Tibial nerve (tissue), 4 donors: ENCODE data around the gene SCAMP4. TPM values are rescaled to one million over a fixed set of nuclear protein-coding genes. Genes with fewer than 3 reads are reported as not detected.
"Not testable (repeated sequence)": the region's sequence is repeated elsewhere in the genome, so short reads cannot be mapped to it uniquely, and the experiment has no call there.

Experiments used
- DNase-seq, 2 donors: peaks; one replicate each; pipeline ENCODE4 v3.0.0-alpha.2; 2019; ENCODE audit warnings: low spot score in 2 of 2
- H3K27ac ChIP-seq, 4 donors: fragments of 200-600 bp; sonication (generic) in 3 of 4; one replicate each; pipeline ENCODE4 v1.5.1; 2017 to 2019; ENCODE audit warnings: mild to moderate bottlenecking in 1 of 4
- H3K27me3 ChIP-seq, 2 donors: fragments of 200-600 bp; sonication (generic) in 1 of 2; one replicate each; pipeline versions ENCODE4 v1.5.1 to v1.6.0; 2017 to 2019
- H3K36me3 ChIP-seq, 3 donors: fragments of 200-600 bp; sonication (generic); one replicate each; pipeline ENCODE4 v1.5.1; 2018 to 2019
- H3K4me1 ChIP-seq, 4 donors: fragments of 200-600 bp; sonication (generic) in 3 of 4; one replicate each; pipeline ENCODE4 v1.5.1; 2017 to 2019
- H3K4me3 ChIP-seq, 4 donors: fragments of 200-600 bp; sonication (generic) in 3 of 4; one replicate each; pipeline ENCODE4 v1.5.1; 2017 to 2019; ENCODE audit warnings: mild to moderate bottlenecking in 1 of 4, moderate library complexity in 1 of 4
- H3K9me3 ChIP-seq, 4 donors: fragments of 200-600 bp; sonication (generic) in 3 of 4; one replicate each; pipeline ENCODE4 v1.5.1; 2017 to 2019
- EP300 ChIP-seq, 2 donors: sonication (generic); formaldehyde crosslinking; IDR thresholded peaks; one replicate each; pipeline ENCODE4 v1.6.1; 2017; ENCODE audit warnings: antibody characterized with exemption in 2 of 2, mild to moderate bottlenecking in 1 of 2
- POLR2A ChIP-seq, 2 donors: fragments of 450-650 bp; IDR thresholded peaks; one replicate each; pipeline ENCODE4 v1.6.1; 2017; ENCODE audit warnings: antibody characterized with exemption in 2 of 2, mild to moderate bottlenecking in 2 of 2, moderate library complexity in 2 of 2
- WGBS, 2 donors: methylation state at CpG; one replicate each; pipeline ENCODE4 v1.1.5; 2018; 5-methylcytosine and 5-hydroxymethylcytosine counted together
- total RNA-seq, 4 donors: library from RNA; depleted of rRNA; stranded (reverse); fragments of >200 nt; gene quantifications; one replicate each; pipeline ENCODE4 v1.1.0, GENCODE V29; 2016
- TF ChIP-seq, protein P1 (sequence below), 5 experiments: fragments of 200-600 bp in 3 of 5; fragments of 450-650 bp in 2 of 5; sonication (generic) in 3 of 5; IDR thresholded peaks; one replicate each; pipeline ENCODE4 v1.5.1; 2016 to 2019; ENCODE audit warnings: antibody characterized with exemption in 5 of 5, mild to moderate bottlenecking in 3 of 5, moderate library complexity in 2 of 5

The SCAMP4 gene
- total RNA-seq, 4 donors from 2014 or later: 34.7 to 65.7 (median 56.2) TPM

DNA sequence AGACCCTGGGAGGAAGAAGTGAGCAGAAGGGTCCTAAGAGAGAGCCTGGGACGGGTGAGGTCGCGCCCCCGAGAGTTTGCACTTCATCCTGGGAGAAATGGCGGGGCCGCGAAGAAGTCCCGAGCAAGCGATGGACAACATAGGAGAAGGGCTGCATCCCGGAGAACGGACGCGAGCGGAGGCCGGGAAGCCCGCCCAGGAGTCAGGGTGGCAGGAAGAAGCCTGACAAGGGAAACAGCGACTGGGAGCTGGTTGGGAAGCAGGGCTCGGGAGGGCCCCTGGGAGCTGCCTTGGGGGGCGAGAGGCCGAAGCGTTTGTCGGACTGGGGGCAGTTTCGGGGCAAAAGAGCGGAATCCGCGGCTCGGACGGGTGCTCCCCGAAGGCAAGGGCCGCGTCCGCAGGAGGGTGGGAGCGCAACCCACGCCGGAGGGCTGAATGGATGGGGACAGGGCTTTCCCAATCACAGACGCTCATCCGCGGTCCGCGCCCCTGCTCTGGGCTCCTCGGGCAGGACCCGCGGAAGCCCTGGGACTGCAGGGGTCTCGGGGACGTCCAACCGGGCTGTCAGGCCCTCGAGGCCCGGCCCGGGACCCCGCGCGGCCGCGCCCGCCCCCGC, 20.4 kb upstream of the SCAMP4 start:
- TF ChIP-seq, protein P1, sequence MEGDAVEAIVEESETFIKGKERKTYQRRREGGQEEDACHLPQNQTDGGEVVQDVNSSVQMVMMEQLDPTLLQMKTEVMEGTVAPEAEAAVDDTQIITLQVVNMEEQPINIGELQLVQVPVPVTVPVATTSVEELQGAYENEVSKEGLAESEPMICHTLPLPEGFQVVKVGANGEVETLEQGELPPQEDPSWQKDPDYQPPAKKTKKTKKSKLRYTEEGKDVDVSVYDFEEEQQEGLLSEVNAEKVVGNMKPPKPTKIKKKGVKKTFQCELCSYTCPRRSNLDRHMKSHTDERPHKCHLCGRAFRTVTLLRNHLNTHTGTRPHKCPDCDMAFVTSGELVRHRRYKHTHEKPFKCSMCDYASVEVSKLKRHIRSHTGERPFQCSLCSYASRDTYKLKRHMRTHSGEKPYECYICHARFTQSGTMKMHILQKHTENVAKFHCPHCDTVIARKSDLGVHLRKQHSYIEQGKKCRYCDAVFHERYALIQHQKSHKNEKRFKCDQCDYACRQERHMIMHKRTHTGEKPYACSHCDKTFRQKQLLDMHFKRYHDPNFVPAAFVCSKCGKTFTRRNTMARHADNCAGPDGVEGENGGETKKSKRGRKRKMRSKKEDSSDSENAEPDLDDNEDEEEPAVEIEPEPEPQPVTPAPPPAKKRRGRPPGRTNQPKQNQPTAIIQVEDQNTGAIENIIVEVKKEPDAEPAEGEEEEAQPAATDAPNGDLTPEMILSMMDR (IDR thresholded peaks at IDR 0.05): no peak
- TF ChIP-seq EP300 (IDR thresholded peaks at IDR 0.05) (no peak), POLR2A (IDR thresholded peaks at IDR 0.05) (no peak)
- Histone ChIP-seq H3K4me1 (peaks cover 0 to 59% (median 35%) of the 10 kb centered on the region in 4 donors), H3K36me3 (peaks cover 0 to 10% (median 0%) of the 10 kb centered on the region in 3 donors), H3K27me3 (no peaks in the 10 kb centered on the region), H3K27ac (peak overlapping the region; percentile 64 to 89 (median 84)), H3K4me3 (peak overlapping the region; percentile 58 to 88 (median 76)), H3K9me3 (no peaks in the 10 kb centered on the region)
- 0 to 1% methylated on average over 36 to 37 of the region's 56 CpGs for WGBS, 2 donors
- DNase-seq: no peak

DNA sequence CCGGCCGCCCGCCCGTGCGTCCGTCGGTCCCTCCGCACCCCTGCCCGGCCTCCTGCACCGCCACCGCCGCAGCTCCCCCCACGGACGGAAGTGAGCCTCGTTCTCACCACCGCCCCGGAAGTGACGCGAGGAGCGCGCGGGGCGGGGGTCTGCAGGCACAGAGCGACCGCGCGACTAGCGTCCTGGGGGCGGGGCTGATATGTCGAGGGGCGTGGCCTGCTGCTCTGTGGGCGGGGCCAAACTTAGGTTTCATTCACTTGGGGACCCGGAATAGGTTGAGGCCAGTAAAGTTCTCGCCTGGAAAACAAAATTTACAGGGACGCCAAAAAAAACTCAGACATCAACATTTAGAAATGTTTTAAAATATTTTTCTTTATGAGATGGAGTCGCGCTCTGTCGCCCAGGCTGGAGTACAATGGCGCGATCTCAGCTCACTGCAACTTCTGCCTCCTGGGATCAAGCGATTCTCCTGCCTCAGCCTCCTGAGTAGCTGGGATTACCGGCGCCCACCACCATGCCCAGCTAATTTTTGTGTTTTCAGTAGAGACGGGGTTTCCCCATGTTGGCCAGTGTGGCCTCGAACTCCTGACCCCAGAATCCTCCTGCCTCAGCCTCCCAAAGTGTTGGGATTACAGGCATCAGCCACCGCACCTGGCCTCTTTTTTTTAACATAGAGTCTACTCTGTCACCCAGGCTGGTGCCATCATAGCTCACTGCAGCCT, 19.6 kb upstream of the SCAMP4 start, which contains the start of gene ABHD17A:
ABHD17A (minus strand) TSS at position 99 of the 722 bp plus-strand sequence. CDS start 3,930 bp downstream, outside the sequence.
- H3K4me3 ChIP-seq: peak within 1 kb of the TSS; percentile 58 to 88 (median 76)
- H3K27ac ChIP-seq: peak within 1 kb of the TSS; percentile 64 to 89 (median 84)
- not testable (repeated sequence) for H3K9me3 ChIP-seq, H3K36me3 ChIP-seq, H3K27me3 ChIP-seq
- 25 to 36% methylated on average over 23 to 32 of the region's 46 CpGs for WGBS, 2 donors
- peak; percentile 91 to 93 for DNase-seq
- peaks cover 0 to 52% (median 31%) of the 10 kb centered on the region in 4 donors for H3K4me1 ChIP-seq
- TF ChIP-seq EP300 (IDR thresholded peaks at IDR 0.05) (peak; percentile 88 to 90), POLR2A (IDR thresholded peaks at IDR 0.05) (peak; percentile 56 to 87)

DNA sequence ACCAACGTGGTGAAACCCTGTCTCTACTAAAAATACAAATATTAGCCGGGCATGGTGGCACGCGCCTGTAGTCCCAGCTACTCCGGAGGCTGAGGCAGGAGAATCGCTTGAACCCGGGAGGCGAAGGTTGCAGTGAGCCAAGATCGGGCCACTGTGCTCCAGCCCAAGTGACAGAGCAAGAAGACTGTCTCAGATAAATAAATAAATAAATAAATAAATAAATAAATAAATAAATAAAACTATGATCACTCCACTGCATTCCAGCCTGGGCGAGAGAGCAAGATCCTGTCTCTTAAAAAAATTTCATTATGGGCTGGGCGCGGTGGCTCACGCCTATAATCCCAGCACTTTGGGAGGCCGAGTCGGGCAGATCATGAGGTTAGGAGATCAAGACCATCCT, 18.8 kb upstream of the SCAMP4 start:
- not testable (repeated sequence) for DNase-seq, H3K27ac ChIP-seq, H3K27me3 ChIP-seq, H3K9me3 ChIP-seq, H3K36me3 ChIP-seq, H3K4me3 ChIP-seq
- peaks cover 0 to 44% (median 26%) of the 10 kb centered on the region in 4 donors for H3K4me1 ChIP-seq
- 94% methylated on average over 15 of the region's 15 CpGs for WGBS, 2 donors

DNA sequence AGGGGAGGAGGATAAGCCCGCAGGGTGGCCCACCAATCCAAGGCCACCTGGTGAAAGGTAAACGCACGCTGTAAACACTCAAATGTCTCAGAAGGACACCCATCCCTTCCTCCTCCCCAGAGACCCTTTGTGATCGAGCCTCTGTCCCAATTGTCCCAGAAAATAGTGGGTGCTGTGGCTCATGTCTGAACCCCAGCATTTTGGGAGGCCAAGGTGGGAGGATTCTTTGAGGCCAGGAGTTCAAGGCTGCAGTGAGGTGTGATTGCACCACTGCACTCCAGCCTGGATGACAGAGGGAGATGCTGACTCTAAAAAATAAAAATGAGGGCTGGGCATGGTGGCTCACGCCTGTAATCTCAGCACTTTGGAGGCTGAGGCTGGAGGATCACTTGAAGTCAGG, 16.8 kb upstream of the SCAMP4 start:
- H3K36me3 ChIP-seq: no peaks in the 10 kb centered on the region
- no peak overlapping the region for H3K4me3 ChIP-seq
- peaks cover 0 to 24% (median 8%) of the 10 kb centered on the region in 4 donors for H3K4me1 ChIP-seq
- TF ChIP-seq POLR2A (IDR thresholded peaks at IDR 0.05) (no peak), EP300 (IDR thresholded peaks at IDR 0.05) (no peak)
- TF ChIP-seq, protein P1 (IDR thresholded peaks at IDR 0.05): no peak
- H3K27ac ChIP-seq: no peak overlapping the region
- no peaks in the 10 kb centered on the region for H3K9me3 ChIP-seq
- H3K27me3 ChIP-seq: no peaks in the 10 kb centered on the region
- 84 to 85% methylated on average over 5 of the region's 5 CpGs for WGBS, 2 donors
- no peak for DNase-seq

DNA sequence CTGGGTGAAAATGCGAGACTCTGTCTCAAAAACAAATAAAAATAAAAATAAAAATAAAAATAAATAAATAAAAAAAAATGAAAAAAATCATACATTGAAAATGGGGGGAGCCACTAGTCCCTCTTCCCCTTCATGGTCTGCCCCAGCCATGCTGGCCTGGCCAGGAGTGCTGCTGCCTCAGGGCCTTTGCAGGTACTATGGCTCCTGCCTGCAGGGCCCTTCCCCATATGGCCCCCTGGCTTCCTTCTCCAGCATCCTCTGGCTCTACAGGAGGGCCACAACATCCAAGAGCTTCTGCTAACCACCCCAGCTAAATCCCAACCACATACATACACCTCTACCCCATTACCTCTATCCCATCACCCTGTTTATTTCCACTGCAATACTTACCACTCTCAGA, 15.3 kb upstream of the SCAMP4 start:
- Histone ChIP-seq H3K4me1 (peaks cover 0 to 13% (median 0%) of the 10 kb centered on the region in 4 donors), H3K36me3 (no peaks in the 10 kb centered on the region), H3K27ac (no peak overlapping the region), H3K9me3 (no peaks in the 10 kb centered on the region), H3K27me3 (no peaks in the 10 kb centered on the region), H3K4me3 (no peak overlapping the region)
- TF ChIP-seq EP300 (IDR thresholded peaks at IDR 0.05): no peak
- no peak for TF ChIP-seq POLR2A (IDR thresholded peaks at IDR 0.05)
- TF ChIP-seq, protein P1 (IDR thresholded peaks at IDR 0.05): no peak
- no peak for DNase-seq
- 90 to 100% methylated on average over 1 of the region's 1 CpG for WGBS, 2 donors

DNA sequence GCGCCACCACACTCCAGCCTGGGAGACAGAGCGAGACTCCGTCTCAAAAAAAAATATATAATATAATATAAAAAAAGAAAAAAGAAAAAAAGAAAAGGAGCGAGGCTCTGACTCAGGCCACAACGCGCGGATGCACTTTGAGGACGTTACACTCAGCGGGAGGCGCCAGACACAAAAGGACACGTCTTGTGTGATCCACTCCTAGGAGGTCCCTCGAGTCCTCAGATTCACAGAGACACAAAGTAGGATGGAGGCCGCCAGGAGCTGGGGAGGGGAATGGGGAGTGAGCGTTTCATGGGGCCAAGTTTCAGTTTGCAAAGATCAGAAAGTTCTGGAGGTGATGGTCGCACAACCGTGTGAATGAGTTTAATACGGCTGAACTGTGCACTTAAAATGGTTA, 11.4 kb upstream of the SCAMP4 start:
- H3K4me3 ChIP-seq: no peak overlapping the region
- H3K4me1 ChIP-seq: peaks cover 0 to 20% (median 9%) of the 10 kb centered on the region in 4 donors
- 84 to 87% methylated on average over 17 of the region's 17 CpGs for WGBS, 2 donors
- no peaks in the 10 kb centered on the region for H3K9me3 ChIP-seq
- TF ChIP-seq, protein P1 (IDR thresholded peaks at IDR 0.05): no peak
- no peak for TF ChIP-seq POLR2A (IDR thresholded peaks at IDR 0.05)
- no peak for TF ChIP-seq EP300 (IDR thresholded peaks at IDR 0.05)
- no peaks in the 10 kb centered on the region for H3K36me3 ChIP-seq
- no peak for DNase-seq
- no peak overlapping the region for H3K27ac ChIP-seq
- no peaks in the 10 kb centered on the region for H3K27me3 ChIP-seq
